Inflammatory macrophage treated with lipopolysaccharide for 1 hour (primary cell): ENCODE measurements around the gene CSH1.

Experiments used
- DNase-seq, 2 donors: peaks; one replicate each; pipeline ENCODE4 v3.0.0-alpha.2; 2020 to 2022

The CSH1 gene

DNA sequence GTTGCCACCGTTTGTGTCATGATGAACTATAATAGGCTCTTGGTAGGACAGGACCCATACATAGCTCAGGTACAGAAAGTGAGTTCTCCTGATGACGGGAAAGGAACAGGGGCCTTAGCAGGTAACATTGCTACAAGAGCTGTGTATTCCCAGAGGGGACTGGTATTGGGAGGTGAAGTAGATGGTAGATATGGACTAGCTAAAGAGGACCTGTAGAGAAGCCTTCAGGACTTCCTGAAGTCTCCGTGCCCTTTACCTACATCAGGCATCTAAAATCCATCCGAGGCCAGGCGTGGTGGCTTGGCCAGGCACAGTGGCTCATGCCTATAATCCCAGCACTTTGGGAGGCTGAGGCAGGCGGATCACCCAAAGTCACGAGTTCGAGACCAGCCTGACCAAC, 41.2 kb downstream of the CSH1 start:
- DNase-seq = no peak

DNA sequence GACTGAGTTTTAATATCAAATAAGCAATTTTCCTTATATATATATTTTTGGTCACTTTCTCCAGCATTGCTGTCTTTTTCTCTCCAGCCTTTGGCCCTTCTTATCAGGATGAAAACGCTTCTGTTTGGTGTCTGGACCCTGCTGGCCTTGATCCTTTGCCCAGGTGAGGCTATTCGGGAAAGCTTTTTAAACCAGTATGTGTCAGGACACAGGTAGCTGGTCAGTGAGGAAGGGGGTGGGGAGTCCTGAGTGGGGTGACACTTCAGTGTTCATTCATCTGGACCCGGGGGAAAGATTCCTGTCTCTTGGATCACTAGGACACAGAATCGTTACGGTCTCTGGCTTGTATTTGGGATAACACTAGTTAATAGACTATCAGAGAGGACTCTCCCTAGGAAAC, 41.7 kb downstream of the CSH1 start:
- DNase-seq = no peak

DNA sequence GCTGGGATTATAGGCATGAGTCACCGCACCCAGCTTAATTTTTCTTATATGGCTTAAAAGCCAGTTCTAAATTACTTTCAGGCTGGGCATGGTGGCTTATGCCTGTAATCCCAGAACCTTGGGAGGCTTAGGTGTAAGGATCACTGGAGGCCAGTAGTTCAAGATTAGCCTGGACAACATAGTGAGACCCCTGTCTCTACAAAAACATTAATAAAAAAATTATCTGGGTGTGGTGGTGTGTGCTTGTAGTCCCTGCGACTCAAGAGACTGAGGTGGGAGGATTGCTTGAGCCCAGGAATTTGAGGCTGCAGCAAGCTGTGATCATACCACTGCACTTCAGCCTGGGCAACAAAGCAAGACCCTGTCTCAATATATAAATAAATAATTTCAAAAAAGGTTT, 43.1 kb downstream of the CSH1 start:
- no peak for DNase-seq

DNA sequence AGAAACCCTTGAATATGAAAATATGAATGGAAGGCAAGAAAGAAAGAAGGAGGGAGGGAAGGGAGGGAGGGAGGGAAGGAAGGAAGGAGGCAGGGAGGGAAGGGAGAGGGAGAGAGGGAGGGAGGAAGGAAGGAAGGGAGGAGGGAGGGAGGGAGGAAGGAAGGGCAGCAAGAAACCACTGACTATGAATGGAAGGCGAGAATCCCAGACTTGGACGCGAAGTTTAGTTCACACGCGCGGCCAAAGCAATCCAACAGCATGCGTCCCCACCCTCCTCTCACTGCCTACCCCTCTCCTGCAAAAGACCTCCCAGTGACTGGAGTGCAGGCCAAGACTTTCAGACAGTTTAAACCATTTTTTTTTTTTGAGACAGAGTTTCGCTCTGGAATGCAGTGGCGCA, 46.0 kb downstream of the CSH1 start:
- no peak for DNase-seq

DNA sequence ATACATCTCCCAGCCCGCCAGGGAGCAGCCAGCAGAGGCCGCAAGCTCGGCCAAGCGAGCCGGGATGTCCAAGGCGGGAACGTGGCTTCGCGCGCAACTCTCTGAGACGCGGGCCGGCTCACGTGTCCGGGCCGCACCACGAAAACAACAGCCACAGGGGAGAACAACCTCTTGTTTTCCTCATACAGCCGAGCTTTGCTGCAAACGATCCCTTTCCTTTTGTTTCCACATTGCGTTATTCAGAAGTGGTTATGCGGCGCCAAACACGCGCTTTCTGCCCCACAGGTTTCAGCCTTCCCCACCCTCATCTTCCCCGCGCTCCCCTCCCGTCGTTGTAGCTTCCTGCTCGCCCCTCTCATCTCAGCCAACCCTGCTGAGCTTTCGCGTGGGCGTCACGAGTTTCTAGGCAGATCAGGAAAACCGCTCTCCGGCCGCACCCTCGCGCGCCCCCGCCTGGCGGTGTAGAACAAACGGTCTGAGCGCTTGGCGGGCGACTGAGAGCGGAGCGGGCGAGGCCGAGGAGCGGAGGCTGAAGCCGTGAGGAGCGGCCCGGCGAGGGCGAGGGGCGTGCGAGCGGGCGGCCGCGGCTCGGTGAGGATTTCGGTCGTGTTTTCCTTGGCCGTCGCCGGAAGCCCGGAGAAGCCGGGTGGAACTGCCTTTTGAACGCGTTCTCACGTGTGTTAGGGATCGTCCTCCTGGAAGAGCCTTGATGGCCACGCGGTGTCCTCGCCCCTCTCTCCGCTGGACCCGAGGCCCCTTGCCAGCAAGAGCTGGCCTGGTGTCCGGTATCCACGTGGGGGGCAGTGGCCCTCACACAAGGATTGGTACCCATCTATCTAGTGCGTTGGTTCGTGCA, 47.3 kb downstream of the CSH1 start:
- DNase-seq = peak; percentile 94 to 98

DNA sequence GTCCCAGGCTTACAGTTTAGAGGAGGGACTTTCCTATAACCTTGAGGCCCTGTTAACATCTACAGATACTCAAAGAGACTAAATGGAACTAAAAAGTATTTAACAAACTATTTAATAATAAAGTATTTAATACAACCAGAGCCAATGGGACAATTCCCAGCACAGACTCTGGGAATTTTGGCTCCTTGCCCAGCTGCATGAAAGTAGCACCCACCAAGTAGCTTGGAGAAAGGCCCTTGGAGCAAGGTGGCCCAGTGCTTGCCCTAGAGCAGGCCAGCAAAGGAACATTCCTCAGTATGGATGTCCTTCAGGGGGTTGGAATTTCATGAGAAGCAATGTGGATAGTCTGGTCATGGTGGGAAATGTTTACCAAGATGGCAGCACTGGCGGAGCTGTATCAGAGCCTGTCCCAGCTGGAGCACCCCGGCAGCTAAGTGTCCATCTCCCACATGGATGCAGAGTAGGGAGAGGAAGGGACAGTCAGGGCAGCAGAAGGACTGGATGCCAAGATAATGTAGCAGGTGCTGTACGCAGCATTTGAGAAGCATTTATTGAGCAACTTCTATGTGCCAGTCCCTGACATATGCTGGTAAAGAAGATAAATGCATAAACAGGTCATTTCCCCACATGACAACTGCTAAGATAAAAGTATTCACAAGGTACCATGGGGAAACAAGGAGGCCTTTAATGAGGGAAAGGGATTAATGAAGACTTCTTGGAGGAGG, 48.7 kb downstream of the CSH1 start:
- DNase-seq = no peak

DNA sequence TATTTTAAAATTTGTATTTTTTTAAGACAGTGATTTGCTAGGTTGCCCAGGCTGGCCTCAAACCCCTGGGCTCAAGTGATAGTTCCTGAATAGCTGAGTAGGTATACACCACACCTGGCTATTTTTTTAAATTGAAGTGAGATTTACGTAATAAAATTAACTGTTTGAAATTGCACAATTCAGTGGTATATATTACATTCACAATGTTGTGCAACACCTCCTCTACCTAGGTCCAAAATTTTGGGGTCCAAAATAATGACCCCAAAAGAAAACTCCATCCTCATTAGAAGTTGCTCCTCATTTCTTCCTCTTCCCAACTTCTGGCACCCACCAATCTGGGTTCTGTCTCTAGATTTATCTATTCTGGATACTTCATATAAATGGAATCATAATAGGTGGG, 50.9 kb downstream of the CSH1 start:
- no peak for DNase-seq
